WTC11 (cell line): ENCODE measurements around the gene MRPS21.

Experiments used
- ESRRA ChIP-seq: sonication (generic); formaldehyde crosslinking; IDR thresholded peaks from 2 replicates; pipeline ENCODE4 v1.8.1; 2022; ENCODE audit warnings: mild to moderate bottlenecking, missing genetic modification reagents, borderline replicate concordance
- NFE2L1 ChIP-seq: sonication (generic); formaldehyde crosslinking; IDR thresholded peaks from 2 replicates; pipeline ENCODE4 v1.8.1; 2023; ENCODE audit warnings: missing genetic modification reagents
- RORB ChIP-seq: fragments of 250-450 bp; sonication (Bioruptor Pico); IDR thresholded peaks from 2 replicates; pipeline ENCODE4 v1.9.0; 2021; ENCODE audit warnings: mild to moderate bottlenecking
- SP1 ChIP-seq: sonication (generic); formaldehyde crosslinking; conservative IDR thresholded peaks from 2 replicates; pipeline ENCODE4 v1.8.1; 2022; ENCODE audit warnings: missing genetic modification reagents
- TF ChIP-seq, protein P1 (sequence below): sonication (generic); formaldehyde crosslinking; IDR thresholded peaks from 2 replicates; pipeline ENCODE4 v1.8.1; 2023; ENCODE audit warnings: mild to moderate bottlenecking, missing genetic modification reagents, borderline replicate concordance
- TF ChIP-seq, protein P2 (sequence below): fragments of 200-600 bp; IDR thresholded peaks from 2 replicates; pipeline ENCODE4 v1.8.0; 2022; ENCODE audit warnings: antibody characterized with exemption
- TF ChIP-seq, protein P3 (sequence below): sonication (generic); formaldehyde crosslinking; IDR thresholded peaks from 2 replicates; pipeline ENCODE4 v1.8.1; 2023; ENCODE audit warnings: mild to moderate bottlenecking, missing genetic modification reagents, moderate library complexity
- TF ChIP-seq, protein P4 (sequence below): sonication (generic); formaldehyde crosslinking; IDR thresholded peaks from 2 replicates; pipeline ENCODE4 v1.8.0; 2022; ENCODE audit warnings: mild to moderate bottlenecking, missing genetic modification reagents
- TF ChIP-seq, protein P5 (sequence below): sonication (generic); formaldehyde crosslinking; IDR thresholded peaks from 2 replicates; pipeline ENCODE4 v1.8.1; 2022; ENCODE audit warnings: mild to moderate bottlenecking, moderate library complexity, missing genetic modification reagents

DNA sequence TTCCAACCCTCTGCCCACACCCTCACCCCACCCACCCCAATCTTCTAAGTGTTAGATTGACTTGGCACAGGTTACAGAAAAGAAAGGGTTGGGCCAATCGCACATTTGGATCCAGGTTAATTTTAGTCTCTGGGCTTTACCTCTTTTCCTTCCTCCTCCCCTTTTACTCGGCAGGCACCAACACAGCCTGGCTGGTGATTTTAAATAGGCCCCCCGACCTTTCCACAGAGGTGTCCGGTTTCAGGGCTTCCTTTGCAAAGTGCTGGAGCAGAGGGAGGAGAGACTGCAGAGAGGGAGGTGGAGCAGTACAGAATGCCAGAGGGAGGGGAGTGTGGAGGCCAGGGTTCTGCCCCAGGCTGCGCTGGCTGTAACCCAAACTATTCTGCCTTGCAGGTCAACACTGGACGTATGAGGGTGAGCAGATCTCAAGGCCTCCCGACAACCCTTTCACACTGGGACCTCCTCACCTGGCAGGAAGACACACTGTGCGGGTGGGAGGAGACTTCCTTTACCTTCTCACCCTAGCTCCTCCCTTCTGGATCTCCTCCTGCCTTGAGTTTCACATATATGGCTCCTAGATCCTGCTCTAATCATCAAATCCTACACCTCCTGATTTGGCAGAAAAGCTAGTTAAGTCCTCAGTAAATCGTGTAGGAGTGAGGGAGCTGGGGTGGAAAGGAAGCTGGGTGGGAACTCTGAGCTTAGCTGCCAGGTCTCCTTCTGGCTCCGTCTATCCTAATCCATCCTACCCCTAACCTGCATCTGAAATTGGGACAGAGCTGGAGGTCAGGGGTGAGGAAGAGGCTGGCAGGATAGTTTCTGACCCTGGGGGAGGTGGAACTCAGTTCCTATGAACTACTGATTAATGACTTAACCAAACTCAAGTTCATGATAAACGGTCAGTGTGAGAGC, 33.6 kb upstream of the MRPS21 start:
- TF ChIP-seq RORB (CRISPR knock-in tag) (no peak), NFE2L1 (CRISPR knock-in tag) (no peak), ESRRA (CRISPR knock-in tag) (no peak), SP1 (peak; percentile 67)
- TF ChIP-seq, protein P1, sequence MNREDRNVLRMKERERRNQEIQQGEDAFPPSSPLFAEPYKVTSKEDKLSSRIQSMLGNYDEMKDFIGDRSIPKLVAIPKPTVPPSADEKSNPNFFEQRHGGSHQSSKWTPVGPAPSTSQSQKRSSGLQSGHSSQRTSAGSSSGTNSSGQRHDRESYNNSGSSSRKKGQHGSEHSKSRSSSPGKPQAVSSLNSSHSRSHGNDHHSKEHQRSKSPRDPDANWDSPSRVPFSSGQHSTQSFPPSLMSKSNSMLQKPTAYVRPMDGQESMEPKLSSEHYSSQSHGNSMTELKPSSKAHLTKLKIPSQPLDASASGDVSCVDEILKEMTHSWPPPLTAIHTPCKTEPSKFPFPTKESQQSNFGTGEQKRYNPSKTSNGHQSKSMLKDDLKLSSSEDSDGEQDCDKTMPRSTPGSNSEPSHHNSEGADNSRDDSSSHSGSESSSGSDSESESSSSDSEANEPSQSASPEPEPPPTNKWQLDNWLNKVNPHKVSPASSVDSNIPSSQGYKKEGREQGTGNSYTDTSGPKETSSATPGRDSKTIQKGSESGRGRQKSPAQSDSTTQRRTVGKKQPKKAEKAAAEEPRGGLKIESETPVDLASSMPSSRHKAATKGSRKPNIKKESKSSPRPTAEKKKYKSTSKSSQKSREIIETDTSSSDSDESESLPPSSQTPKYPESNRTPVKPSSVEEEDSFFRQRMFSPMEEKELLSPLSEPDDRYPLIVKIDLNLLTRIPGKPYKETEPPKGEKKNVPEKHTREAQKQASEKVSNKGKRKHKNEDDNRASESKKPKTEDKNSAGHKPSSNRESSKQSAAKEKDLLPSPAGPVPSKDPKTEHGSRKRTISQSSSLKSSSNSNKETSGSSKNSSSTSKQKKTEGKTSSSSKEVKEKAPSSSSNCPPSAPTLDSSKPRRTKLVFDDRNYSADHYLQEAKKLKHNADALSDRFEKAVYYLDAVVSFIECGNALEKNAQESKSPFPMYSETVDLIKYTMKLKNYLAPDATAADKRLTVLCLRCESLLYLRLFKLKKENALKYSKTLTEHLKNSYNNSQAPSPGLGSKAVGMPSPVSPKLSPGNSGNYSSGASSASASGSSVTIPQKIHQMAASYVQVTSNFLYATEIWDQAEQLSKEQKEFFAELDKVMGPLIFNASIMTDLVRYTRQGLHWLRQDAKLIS (CRISPR knock-in tag), result no peak
- TF ChIP-seq, protein P2, sequence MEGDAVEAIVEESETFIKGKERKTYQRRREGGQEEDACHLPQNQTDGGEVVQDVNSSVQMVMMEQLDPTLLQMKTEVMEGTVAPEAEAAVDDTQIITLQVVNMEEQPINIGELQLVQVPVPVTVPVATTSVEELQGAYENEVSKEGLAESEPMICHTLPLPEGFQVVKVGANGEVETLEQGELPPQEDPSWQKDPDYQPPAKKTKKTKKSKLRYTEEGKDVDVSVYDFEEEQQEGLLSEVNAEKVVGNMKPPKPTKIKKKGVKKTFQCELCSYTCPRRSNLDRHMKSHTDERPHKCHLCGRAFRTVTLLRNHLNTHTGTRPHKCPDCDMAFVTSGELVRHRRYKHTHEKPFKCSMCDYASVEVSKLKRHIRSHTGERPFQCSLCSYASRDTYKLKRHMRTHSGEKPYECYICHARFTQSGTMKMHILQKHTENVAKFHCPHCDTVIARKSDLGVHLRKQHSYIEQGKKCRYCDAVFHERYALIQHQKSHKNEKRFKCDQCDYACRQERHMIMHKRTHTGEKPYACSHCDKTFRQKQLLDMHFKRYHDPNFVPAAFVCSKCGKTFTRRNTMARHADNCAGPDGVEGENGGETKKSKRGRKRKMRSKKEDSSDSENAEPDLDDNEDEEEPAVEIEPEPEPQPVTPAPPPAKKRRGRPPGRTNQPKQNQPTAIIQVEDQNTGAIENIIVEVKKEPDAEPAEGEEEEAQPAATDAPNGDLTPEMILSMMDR, result no peak
- TF ChIP-seq, protein P3, sequence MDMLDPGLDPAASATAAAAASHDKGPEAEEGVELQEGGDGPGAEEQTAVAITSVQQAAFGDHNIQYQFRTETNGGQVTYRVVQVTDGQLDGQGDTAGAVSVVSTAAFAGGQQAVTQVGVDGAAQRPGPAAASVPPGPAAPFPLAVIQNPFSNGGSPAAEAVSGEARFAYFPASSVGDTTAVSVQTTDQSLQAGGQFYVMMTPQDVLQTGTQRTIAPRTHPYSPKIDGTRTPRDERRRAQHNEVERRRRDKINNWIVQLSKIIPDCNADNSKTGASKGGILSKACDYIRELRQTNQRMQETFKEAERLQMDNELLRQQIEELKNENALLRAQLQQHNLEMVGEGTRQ, result no peak
- TF ChIP-seq, protein P4, sequence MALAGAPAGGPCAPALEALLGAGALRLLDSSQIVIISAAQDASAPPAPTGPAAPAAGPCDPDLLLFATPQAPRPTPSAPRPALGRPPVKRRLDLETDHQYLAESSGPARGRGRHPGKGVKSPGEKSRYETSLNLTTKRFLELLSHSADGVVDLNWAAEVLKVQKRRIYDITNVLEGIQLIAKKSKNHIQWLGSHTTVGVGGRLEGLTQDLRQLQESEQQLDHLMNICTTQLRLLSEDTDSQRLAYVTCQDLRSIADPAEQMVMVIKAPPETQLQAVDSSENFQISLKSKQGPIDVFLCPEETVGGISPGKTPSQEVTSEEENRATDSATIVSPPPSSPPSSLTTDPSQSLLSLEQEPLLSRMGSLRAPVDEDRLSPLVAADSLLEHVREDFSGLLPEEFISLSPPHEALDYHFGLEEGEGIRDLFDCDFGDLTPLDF (CRISPR knock-in tag), result no peak
- TF ChIP-seq, protein P5, sequence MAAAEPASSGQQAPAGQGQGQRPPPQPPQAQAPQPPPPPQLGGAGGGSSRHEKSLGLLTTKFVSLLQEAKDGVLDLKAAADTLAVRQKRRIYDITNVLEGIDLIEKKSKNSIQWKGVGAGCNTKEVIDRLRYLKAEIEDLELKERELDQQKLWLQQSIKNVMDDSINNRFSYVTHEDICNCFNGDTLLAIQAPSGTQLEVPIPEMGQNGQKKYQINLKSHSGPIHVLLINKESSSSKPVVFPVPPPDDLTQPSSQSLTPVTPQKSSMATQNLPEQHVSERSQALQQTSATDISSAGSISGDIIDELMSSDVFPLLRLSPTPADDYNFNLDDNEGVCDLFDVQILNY (CRISPR knock-in tag), result no peak
